ENCODE measurements around the gene PCDH20. TPM values are rescaled to one million over a fixed set of nuclear protein-coding genes. Genes with fewer than 3 reads are reported as not detected.

Gene PCDH20
- 1.8 TPM for polyA plus RNA-seq (2012; ENCODE audit: insufficient read depth, insufficient read length, low read depth)

GRCh38 chr13:61415749-61416148 lies at the start of gene PCDH20:
PCDH20 (minus strand) TSS chr13:61415849; CDS start chr13:61415158, 691 bp downstream.
- Histone ChIP-seq H3K4me3 (ENCODE audit: low read depth, low read length) (peak within 1 kb of the TSS; percentile 72), H3K4me1 (peaks cover 2% of the 10 kb centered on the region; the same call in 1 of the 2 replicates), H3K9me3 (no peaks in the 10 kb centered on the region), H3K27me3 (no peaks in the 10 kb centered on the region), H3K36me3 (no peaks in the 10 kb centered on the region)
- DNase-seq = no peak
- TF ChIP-seq CTCF (IDR thresholded peaks at IDR 0.05; ENCODE audit: low read depth, low read length) = no peak

- TF ChIP-seq CTCF (IDR thresholded peaks at IDR 0.05; ENCODE audit: low read depth, low read length) = no peak
- no peaks in the 10 kb centered on the region for H3K36me3 ChIP-seq
- no peaks in the 10 kb centered on the region for H3K9me3 ChIP-seq
- H3K27me3 ChIP-seq = no peaks in the 10 kb centered on the region
- no peak for DNase-seq
- no peak overlapping the region for H3K4me3 ChIP-seq (ENCODE audit: low read depth, low read length)
- H3K4me1 ChIP-seq = peaks cover 3% of the 10 kb centered on the region; the same call in 1 of the 2 replicates
Observed at GRCh38 chr13:61463024-61463423, 47.4 kb upstream of the PCDH20 start.

GRCh38 chr13:61453121-61453520 lies 37.5 kb upstream of the PCDH20 start:
- H3K4me1 ChIP-seq = no peaks in the 10 kb centered on the region
- no peaks in the 10 kb centered on the region for H3K27me3 ChIP-seq
- TF ChIP-seq CTCF (IDR thresholded peaks at IDR 0.05; ENCODE audit: low read depth, low read length) = no peak
- no peaks in the 10 kb centered on the region for H3K36me3 ChIP-seq
- H3K4me3 ChIP-seq (ENCODE audit: low read depth, low read length) = no peak overlapping the region
- no peak for DNase-seq
- H3K9me3 ChIP-seq = no peaks in the 10 kb centered on the region

- Histone ChIP-seq H3K9me3 (no peaks in the 10 kb centered on the region), H3K27me3 (no peaks in the 10 kb centered on the region), H3K36me3 (no peaks in the 10 kb centered on the region), H3K4me3 (ENCODE audit: low read depth, low read length) (no peak overlapping the region), H3K4me1 (peaks cover 4% of the 10 kb centered on the region; the same call in 1 of the 2 replicates)
- TF ChIP-seq CTCF (IDR thresholded peaks at IDR 0.05; ENCODE audit: low read depth, low read length) = no peak
- DNase-seq = no peak
Observed at GRCh38 chr13:61432029-61432428, 16.4 kb upstream of the PCDH20 start.

- H3K27me3 ChIP-seq = no peaks in the 10 kb centered on the region
- no peaks in the 10 kb centered on the region for H3K36me3 ChIP-seq
- no peaks in the 10 kb centered on the region for H3K9me3 ChIP-seq
- H3K4me1 ChIP-seq = peaks cover 4% of the 10 kb centered on the region; the same call in 1 of the 2 replicates
- no peak for DNase-seq
- H3K4me3 ChIP-seq (ENCODE audit: low read depth, low read length) = no peak overlapping the region
- no peak for TF ChIP-seq CTCF (IDR thresholded peaks at IDR 0.05; ENCODE audit: low read depth, low read length)
Observed at GRCh38 chr13:61423915-61424314, 8.3 kb upstream of the PCDH20 start.

- H3K4me1 ChIP-seq = peaks cover 2% of the 10 kb centered on the region; the same call in 1 of the 2 replicates
- no peaks in the 10 kb centered on the region for H3K9me3 ChIP-seq
- H3K36me3 ChIP-seq = no peaks in the 10 kb centered on the region
- no peak overlapping the region for H3K4me3 ChIP-seq (ENCODE audit: low read depth, low read length)
- no peak for TF ChIP-seq CTCF (IDR thresholded peaks at IDR 0.05; ENCODE audit: low read depth, low read length)
- DNase-seq = no peak
- no peaks in the 10 kb centered on the region for H3K27me3 ChIP-seq
Observed at GRCh38 chr13:61417086-61417570, 1.5 kb upstream of the PCDH20 start.

Data from BE2C (cell line).